Liver (tissue), 3 donors: Measurements from ENCODE around the gene PARP16.

ENCODE experiments used
- GABPA ChIP-seq, 2 donors: IDR thresholded peaks in 1 of 2; conservative IDR thresholded peaks in 1 of 2; 2 replicates each; pipeline ENCODE4 v1.6.1; 2016; ENCODE audit warnings: antibody characterized with exemption in 2 of 2, mild to moderate bottlenecking in 1 of 2, moderate library complexity in 1 of 2
- TF ChIP-seq, protein P1 (sequence below): IDR thresholded peaks from 2 replicates; pipeline ENCODE4 v1.6.1; 2016; ENCODE audit warnings: antibody characterized with exemption
- TF ChIP-seq, protein P2 (sequence below): fragments of 150-350 bp; IDR thresholded peaks from 2 replicates; pipeline ENCODE4 v1.5.1; 2017; ENCODE audit warnings: improper control_type of control experiment, low read depth, low read length; ENCODE audit not compliant: missing input control
- donor health status: healthy.
- donor health status: healthy.

DNA sequence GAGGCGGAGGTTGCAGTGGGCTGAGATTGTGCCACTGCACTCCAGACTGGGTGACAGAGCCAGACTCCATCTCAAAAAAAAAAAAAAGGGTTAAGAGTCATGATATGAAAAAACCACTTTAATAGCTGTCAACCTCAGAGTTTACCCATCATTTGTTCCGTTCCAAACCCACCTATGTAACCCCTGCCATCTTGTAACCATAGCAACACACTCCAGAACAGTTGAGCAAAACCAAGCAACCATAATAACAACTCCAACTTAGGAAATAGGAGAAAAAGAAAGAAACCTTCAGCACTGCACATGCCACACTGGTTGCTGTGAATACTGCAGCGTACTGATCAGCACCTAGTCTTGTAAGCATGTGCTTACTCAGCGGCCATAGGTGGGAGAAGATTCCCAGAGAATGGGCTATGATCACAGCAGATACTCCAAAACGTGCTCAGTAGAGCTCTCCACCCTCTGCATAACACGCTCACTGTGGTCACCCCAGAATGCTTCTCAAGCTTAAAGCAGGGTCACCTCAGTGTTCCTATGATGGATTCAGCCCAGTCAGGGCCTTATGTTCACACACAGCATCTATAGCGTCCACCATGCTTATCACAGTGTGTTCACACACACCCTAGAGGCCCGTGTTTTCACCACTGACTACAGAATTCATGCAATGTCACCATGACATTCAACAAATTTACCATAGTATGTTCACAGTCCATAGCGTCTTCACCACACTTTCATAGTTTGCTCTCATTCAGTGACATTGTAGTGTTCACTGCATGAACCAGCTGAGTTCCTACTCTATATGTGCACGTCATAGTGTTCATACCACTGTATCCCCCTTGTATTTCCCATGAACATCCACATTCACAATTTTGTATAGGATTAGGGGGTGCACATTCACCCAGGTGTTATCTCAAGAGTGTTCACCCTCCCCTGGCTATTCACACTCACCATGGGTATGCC lies 68.9 kb downstream of the PARP16 start:
- TF ChIP-seq, protein P1, sequence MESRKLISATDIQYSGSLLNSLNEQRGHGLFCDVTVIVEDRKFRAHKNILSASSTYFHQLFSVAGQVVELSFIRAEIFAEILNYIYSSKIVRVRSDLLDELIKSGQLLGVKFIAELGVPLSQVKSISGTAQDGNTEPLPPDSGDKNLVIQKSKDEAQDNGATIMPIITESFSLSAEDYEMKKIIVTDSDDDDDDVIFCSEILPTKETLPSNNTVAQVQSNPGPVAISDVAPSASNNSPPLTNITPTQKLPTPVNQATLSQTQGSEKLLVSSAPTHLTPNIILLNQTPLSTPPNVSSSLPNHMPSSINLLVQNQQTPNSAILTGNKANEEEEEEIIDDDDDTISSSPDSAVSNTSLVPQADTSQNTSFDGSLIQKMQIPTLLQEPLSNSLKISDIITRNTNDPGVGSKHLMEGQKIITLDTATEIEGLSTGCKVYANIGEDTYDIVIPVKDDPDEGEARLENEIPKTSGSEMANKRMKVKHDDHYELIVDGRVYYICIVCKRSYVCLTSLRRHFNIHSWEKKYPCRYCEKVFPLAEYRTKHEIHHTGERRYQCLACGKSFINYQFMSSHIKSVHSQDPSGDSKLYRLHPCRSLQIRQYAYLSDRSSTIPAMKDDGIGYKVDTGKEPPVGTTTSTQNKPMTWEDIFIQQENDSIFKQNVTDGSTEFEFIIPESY, result no peak
- TF ChIP-seq, protein P2, sequence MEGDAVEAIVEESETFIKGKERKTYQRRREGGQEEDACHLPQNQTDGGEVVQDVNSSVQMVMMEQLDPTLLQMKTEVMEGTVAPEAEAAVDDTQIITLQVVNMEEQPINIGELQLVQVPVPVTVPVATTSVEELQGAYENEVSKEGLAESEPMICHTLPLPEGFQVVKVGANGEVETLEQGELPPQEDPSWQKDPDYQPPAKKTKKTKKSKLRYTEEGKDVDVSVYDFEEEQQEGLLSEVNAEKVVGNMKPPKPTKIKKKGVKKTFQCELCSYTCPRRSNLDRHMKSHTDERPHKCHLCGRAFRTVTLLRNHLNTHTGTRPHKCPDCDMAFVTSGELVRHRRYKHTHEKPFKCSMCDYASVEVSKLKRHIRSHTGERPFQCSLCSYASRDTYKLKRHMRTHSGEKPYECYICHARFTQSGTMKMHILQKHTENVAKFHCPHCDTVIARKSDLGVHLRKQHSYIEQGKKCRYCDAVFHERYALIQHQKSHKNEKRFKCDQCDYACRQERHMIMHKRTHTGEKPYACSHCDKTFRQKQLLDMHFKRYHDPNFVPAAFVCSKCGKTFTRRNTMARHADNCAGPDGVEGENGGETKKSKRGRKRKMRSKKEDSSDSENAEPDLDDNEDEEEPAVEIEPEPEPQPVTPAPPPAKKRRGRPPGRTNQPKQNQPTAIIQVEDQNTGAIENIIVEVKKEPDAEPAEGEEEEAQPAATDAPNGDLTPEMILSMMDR, result no peak
- no peak for TF ChIP-seq GABPA (IDR thresholded peaks at IDR 0.05 in 1 of 2, conservative IDR thresholded peaks at IDR 0.05 in 1 of 2)
